ENCODE results near the gene ANKRD13C.
"Not testable (repeated sequence)": the region's sequence is repeated elsewhere in the genome, so short reads cannot be mapped to it uniquely, and the experiment has no call there.

The ANKRD13C gene

DNA sequence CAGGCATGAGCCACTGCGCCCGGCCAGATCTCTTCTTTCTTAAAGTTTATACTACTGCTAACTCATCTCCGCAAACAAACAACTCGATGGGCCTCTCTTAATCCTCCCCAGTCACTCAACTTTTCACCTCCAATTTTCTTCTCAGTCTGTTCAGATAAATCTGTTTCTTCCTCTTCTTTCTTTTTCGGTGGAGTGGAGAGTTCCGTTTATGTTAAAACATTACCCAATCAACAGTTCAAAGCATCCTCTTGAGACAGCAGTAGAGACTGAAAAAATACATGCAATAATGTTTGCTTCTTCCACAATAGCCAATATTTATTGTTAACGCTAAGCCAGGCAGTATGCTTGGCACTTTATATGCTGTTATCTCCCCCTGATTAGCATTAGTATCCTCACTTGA, 1.4 kb upstream of the ANKRD13C start:
- TF ChIP-seq, protein P1, sequence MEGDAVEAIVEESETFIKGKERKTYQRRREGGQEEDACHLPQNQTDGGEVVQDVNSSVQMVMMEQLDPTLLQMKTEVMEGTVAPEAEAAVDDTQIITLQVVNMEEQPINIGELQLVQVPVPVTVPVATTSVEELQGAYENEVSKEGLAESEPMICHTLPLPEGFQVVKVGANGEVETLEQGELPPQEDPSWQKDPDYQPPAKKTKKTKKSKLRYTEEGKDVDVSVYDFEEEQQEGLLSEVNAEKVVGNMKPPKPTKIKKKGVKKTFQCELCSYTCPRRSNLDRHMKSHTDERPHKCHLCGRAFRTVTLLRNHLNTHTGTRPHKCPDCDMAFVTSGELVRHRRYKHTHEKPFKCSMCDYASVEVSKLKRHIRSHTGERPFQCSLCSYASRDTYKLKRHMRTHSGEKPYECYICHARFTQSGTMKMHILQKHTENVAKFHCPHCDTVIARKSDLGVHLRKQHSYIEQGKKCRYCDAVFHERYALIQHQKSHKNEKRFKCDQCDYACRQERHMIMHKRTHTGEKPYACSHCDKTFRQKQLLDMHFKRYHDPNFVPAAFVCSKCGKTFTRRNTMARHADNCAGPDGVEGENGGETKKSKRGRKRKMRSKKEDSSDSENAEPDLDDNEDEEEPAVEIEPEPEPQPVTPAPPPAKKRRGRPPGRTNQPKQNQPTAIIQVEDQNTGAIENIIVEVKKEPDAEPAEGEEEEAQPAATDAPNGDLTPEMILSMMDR (IDR thresholded peaks at IDR 0.05; ENCODE audit: extremely low read depth, missing control alignments), result no peak
- no peak for DNase-seq (ENCODE audit: low spot score)

DNA sequence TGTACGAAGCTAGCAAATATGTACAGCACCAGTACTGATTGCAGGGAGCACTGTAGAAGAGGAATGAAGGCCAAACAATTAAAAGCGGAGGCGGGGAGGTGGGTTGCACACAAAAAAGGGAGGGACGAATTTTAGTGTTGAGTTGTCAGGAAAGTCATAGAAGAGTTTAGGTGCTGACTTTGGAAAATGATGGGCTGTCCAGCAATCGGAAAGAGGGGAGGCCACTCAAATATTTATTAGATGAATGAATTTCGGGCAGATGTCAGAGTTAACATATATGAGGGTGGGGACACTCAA, 537 bp upstream of the ANKRD13C start:
- TF ChIP-seq, protein P1 (IDR thresholded peaks at IDR 0.05; ENCODE audit: extremely low read depth, missing control alignments), result no peak
- no peak for DNase-seq (ENCODE audit: low spot score)

- peak; percentile 15 for DNase-seq (ENCODE audit: low spot score)
Measured at GRCh38 chr1:70353601-70354331, 756 bp downstream of the ANKRD13C start.

GRCh38 chr1:70353044-70353443, 1.5 kb downstream of the ANKRD13C start:
- no peak for DNase-seq (ENCODE audit: low spot score)
- TF ChIP-seq, protein P1 (IDR thresholded peaks at IDR 0.05; ENCODE audit: extremely low read depth, missing control alignments), result no peak

More at GRCh38 chr1:70353601-70354331, 756 bp downstream of the ANKRD13C start:
- TF ChIP-seq, protein P1 (IDR thresholded peaks at IDR 0.05; ENCODE audit: extremely low read depth, missing control alignments), result no peak

GRCh38 chr1:70349799-70350198, 4.7 kb downstream of the ANKRD13C start:
- DNase-seq (ENCODE audit: low spot score), result not testable (repeated sequence)

GRCh38 chr1:70348399-70349165, 5.9 kb downstream of the ANKRD13C start:
- DNase-seq (ENCODE audit: low spot score), result no peak
- TF ChIP-seq, protein P1 (IDR thresholded peaks at IDR 0.05; ENCODE audit: extremely low read depth, missing control alignments), result no peak

- DNase-seq (ENCODE audit: low spot score), result not testable (repeated sequence)
Measured at GRCh38 chr1:70339644-70340043, 14.9 kb downstream of the ANKRD13C start.

DNA sequence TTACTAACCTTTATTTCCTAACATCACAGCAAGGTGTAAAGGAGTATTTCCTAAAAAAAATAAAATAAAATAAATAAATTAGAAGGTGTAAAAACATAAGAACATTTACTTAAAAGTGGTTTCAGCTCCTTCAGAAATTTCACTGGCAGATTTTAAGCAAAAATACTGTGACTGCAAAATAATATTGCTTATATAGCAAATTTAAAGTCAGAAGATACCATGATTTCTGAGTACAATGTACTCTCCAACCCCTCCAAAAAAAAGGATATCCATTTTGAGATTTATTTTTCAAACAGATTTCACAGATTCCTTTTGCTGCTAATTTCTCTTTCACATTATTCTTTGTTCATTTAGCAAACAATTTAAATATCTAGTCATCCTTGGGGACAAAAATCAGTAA, 18.5 kb downstream of the ANKRD13C start:
- TF ChIP-seq, protein P1 (IDR thresholded peaks at IDR 0.05; ENCODE audit: extremely low read depth, missing control alignments), result no peak
- no peak for DNase-seq (ENCODE audit: low spot score)

Data from GM20000 (cell line).